Measurements from ENCODE around the gene ADAMTS6.

GRCh38 chr5:65121880-65122436 is 359.8 kb downstream of the ADAMTS6 start:
- TF ChIP-seq CTCF (IDR thresholded peaks at IDR 0.05) (no peak), POLR2A (IDR thresholded peaks at IDR 0.05) (no peak)

Data from esophagus squamous epithelium (tissue), 4 donors.